ENCODE results near the gene MSMP. TPM values are rescaled to one million over a fixed set of nuclear protein-coding genes. Genes with fewer than 3 reads are reported as not detected.

The MSMP gene
- polyA plus RNA-seq, 3 donors = not detected

- Histone ChIP-seq H3K27ac (ENCODE audit: low read depth in 1 of 2, low read length in 2 of 2) (no peak overlapping the region), H3K79me2 (ENCODE audit: insufficient read depth, low read length) (no peaks in the 10 kb centered on the region), H3K27me3 (ENCODE audit: control insufficient read depth in 2 of 2, insufficient read depth in 2 of 2, low read length in 2 of 2) (no peaks in the 10 kb centered on the region), H2AFZ (ENCODE audit: insufficient read depth, low read depth, low read length, poor library complexity, severe bottlenecking) (peak overlapping the region; percentile 29), H3K36me3 (replicated peaks in 1 of 2; ENCODE audit: control insufficient read depth in 1 of 2, insufficient read depth in 2 of 2, low read length in 2 of 2) (no peaks in the 10 kb centered on the region), H3K4me1 (ENCODE audit: control insufficient read depth in 1 of 2, insufficient read depth in 2 of 2, low read length in 2 of 2) (peaks cover 15 to 16% of the 10 kb centered on the region in 2 donors), H3K9ac (ENCODE audit: insufficient read depth, low read length, poor library complexity, severe bottlenecking) (no peak overlapping the region), H3K4me3 (replicated peaks in 1 of 3; ENCODE audit: low read depth in 2 of 3, low read length in 3 of 3) (no peak overlapping the region), H4K20me1 (ENCODE audit: insufficient read depth, low read length) (no peaks in the 10 kb centered on the region), H3K4me2 (replicated peaks; ENCODE audit: extremely low read depth, low read length, poor library complexity, severe bottlenecking) (peak overlapping the region; percentile 46), H3K9me3 (replicated peaks in 1 of 2; ENCODE audit: control insufficient read depth in 1 of 2, insufficient read depth in 1 of 2, low read length in 2 of 2) (no peaks in the 10 kb centered on the region)
- Mint-ChIP-seq H3K27me3 (ENCODE audit: low read depth in 3 of 3) (peaks cover 0 to 2% (median 1%) of the 10 kb centered on the region in 3 donors), H3K9me3 (peaks cover 0 to 3% (median 0%) of the 10 kb centered on the region in 7 donors), H3K36me3 (no peaks in the 10 kb centered on the region), H3K27ac (peak overlapping the region in 2 of 7 donors; percentile 59 to 68), H3K4me1 (peaks cover 16% of the 10 kb centered on the region), H3K4me3 (no peak overlapping the region)
- intact Hi-C loops (cut with micrococcal nuclease) = no loop called here
- DNase-seq = no peak
- no peak for TF ChIP-seq CTCF (IDR thresholded peaks at IDR 0.05)
- 40% methylated on average over 1 of the region's 4 CpGs for WGBS (ENCODE audit: insufficient coverage)
These were observed 21.9 kb upstream of the MSMP start for GRCh38 chr9:35776018-35776417.

GRCh38 chr9:35774907-35775635 is 21.0 kb upstream of the MSMP start:
- H3K27ac ChIP-seq (ENCODE audit: low read depth in 1 of 2, low read length in 2 of 2) = peak overlapping the region in 1 of 2 donors; percentile 32
- H3K4me2 ChIP-seq (replicated peaks; ENCODE audit: extremely low read depth, low read length, poor library complexity, severe bottlenecking) = peak overlapping the region; percentile 46

More at GRCh38 chr9:35774907-35775635, 21.0 kb upstream of the MSMP start:
- Histone ChIP-seq H4K20me1 (ENCODE audit: insufficient read depth, low read length) (no peaks in the 10 kb centered on the region), H2AFZ (ENCODE audit: insufficient read depth, low read depth, low read length, poor library complexity, severe bottlenecking) (peak overlapping the region; percentile 49), H3K9ac (ENCODE audit: insufficient read depth, low read length, poor library complexity, severe bottlenecking) (no peak overlapping the region), H3K79me2 (ENCODE audit: insufficient read depth, low read length) (no peaks in the 10 kb centered on the region), H3K27me3 (ENCODE audit: control insufficient read depth in 2 of 2, insufficient read depth in 2 of 2, low read length in 2 of 2) (no peaks in the 10 kb centered on the region), H3K4me3 (replicated peaks in 1 of 3; ENCODE audit: low read depth in 2 of 3, low read length in 3 of 3) (peak overlapping the region in 1 of 3 experiments; percentile 18), H3K9me3 (replicated peaks in 1 of 2; ENCODE audit: control insufficient read depth in 1 of 2, insufficient read depth in 1 of 2, low read length in 2 of 2) (no peaks in the 10 kb centered on the region), H3K4me1 (ENCODE audit: control insufficient read depth in 1 of 2, insufficient read depth in 2 of 2, low read length in 2 of 2) (peaks cover 15 to 16% of the 10 kb centered on the region in 2 donors), H3K36me3 (replicated peaks in 1 of 2; ENCODE audit: control insufficient read depth in 1 of 2, insufficient read depth in 2 of 2, low read length in 2 of 2) (no peaks in the 10 kb centered on the region)
- Mint-ChIP-seq H3K4me1 (peaks cover 16% of the 10 kb centered on the region), H3K4me3 (peak overlapping the region in 1 of 2 donors; percentile 57), H3K9me3 (no peaks in the 10 kb centered on the region), H3K36me3 (no peaks in the 10 kb centered on the region), H3K27me3 (ENCODE audit: low read depth in 3 of 3) (peaks cover 0 to 2% (median 1%) of the 10 kb centered on the region in 3 donors), H3K27ac (peak overlapping the region in 5 of 7 donors; percentile 21 to 80 (median 69))
- intact Hi-C loops (cut with micrococcal nuclease) = no loop called here
- DNase-seq = peak; percentile 32 to 43 (median 40)
- WGBS (ENCODE audit: insufficient coverage) = 0% methylated on average over 2 of the region's 7 CpGs
- TF ChIP-seq CTCF (IDR thresholded peaks at IDR 0.05) = no peak
